ENCODE results near the gene RARA.

DNA sequence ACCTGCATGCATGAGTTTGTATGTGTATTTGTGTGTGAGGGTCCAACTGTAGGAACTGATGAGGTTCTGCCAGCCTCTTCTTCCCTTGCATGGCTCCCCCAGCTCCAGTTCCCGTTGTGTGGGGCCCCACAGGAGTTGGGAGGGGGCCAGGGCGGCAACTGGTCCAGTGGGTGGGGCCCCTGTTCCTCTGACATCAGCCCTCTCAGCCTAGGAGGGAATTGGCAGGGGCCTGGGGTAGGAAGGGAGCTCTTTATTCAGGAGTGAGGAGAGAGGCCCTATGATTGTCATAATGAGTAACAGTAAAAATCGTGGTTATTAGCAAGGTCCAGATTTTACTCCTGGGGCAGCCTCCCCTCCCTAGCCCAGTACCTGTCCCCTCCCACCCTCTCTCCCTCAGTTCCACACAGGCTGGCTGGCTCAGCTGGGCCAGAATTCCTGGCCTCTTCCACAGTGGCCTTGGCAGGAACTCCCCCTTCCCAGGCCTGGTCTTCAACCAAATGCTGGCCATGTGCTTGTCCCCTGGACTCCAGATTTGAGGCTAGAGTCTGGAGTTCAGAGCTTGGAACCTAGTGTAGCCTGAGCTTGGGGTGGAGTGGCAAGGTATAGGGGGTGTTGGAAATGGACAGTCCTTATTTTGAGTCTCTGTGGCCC is 18.9 kb downstream of the RARA start:
- TF ChIP-seq, protein P1, sequence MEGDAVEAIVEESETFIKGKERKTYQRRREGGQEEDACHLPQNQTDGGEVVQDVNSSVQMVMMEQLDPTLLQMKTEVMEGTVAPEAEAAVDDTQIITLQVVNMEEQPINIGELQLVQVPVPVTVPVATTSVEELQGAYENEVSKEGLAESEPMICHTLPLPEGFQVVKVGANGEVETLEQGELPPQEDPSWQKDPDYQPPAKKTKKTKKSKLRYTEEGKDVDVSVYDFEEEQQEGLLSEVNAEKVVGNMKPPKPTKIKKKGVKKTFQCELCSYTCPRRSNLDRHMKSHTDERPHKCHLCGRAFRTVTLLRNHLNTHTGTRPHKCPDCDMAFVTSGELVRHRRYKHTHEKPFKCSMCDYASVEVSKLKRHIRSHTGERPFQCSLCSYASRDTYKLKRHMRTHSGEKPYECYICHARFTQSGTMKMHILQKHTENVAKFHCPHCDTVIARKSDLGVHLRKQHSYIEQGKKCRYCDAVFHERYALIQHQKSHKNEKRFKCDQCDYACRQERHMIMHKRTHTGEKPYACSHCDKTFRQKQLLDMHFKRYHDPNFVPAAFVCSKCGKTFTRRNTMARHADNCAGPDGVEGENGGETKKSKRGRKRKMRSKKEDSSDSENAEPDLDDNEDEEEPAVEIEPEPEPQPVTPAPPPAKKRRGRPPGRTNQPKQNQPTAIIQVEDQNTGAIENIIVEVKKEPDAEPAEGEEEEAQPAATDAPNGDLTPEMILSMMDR (IDR thresholded peaks at IDR 0.05), result no peak
- TF ChIP-seq EP300 (IDR thresholded peaks at IDR 0.05), result no peak
- no peak for TF ChIP-seq POLR2A (IDR thresholded peaks at IDR 0.05; ENCODE audit: low read depth)
